ENCODE measurements around the gene PRTN3. TPM values are rescaled to one million over a fixed set of nuclear protein-coding genes. Genes with fewer than 3 reads are reported as not detected.
A peak's percentile ranks its signal among the peaks of the same experiment; 100 is the strongest.

PRTN3 gene
- total RNA-seq, 1 donor from 2014 or later, result not detected

DNA sequence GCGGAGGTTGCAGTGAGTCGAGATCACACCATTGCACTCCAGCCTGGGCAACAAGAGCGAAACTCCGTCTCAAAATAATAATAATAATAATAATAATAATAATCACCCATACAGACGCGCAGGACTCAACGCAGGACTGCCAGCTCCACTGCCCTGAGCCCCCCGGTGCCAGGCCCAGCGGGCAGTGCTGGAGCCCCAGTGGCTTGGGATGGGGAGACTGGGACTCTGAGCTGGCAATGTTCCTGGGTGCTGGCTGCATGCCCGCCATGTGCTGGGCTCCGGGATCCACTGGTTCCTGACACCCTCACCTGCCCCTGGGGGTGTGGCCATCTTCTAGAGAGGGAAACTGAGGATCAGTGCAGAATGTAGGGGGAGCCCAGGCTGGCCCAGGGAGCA, 13.5 kb upstream of the PRTN3 start:
- peaks cover 20% of the 10 kb centered on the region for H3K27me3 ChIP-seq
- no peaks in the 10 kb centered on the region for H3K36me3 ChIP-seq
- no peaks in the 10 kb centered on the region for H3K9me3 ChIP-seq
- H3K27ac ChIP-seq, result no peak overlapping the region
- intact Hi-C loops (cut with DNase I), result no loop called here
- DNase-seq (no peak), ATAC-seq (no peak)
- peaks cover 4% of the 10 kb centered on the region for H3K4me1 ChIP-seq
- H3K4me3 ChIP-seq, result no peak overlapping the region
- TF ChIP-seq, protein P1, sequence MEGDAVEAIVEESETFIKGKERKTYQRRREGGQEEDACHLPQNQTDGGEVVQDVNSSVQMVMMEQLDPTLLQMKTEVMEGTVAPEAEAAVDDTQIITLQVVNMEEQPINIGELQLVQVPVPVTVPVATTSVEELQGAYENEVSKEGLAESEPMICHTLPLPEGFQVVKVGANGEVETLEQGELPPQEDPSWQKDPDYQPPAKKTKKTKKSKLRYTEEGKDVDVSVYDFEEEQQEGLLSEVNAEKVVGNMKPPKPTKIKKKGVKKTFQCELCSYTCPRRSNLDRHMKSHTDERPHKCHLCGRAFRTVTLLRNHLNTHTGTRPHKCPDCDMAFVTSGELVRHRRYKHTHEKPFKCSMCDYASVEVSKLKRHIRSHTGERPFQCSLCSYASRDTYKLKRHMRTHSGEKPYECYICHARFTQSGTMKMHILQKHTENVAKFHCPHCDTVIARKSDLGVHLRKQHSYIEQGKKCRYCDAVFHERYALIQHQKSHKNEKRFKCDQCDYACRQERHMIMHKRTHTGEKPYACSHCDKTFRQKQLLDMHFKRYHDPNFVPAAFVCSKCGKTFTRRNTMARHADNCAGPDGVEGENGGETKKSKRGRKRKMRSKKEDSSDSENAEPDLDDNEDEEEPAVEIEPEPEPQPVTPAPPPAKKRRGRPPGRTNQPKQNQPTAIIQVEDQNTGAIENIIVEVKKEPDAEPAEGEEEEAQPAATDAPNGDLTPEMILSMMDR (IDR thresholded peaks at IDR 0.05), result no peak

DNA sequence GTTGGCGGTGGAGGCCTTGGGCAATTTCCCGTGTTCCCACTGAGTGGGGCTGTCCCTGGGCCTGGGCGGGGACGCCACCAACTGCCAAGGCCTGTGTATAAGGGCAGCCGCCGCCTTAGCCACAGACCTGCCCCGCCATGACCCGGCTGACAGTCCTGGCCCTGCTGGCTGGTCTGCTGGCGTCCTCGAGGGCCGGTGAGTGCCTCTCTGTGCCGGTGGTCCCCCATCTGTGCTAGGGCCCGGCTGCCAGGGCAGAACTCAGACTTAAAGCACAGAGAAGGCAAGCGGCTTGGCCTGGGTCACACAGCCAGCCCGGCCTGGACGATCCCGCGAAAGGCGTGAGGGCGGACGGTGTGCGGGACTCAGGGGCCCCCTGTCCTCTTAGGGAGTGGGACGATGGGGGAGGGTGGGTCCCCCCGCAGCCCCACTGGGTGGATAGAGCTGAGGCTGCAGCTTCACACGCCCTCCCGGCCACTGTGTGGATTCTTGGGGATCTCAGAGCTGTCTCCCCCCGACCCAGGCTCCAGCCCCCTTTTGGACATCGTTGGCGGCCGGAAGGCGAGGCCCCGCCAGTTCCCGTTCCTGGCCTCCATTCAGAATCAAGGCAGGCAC, 13.0 kb upstream of the PRTN3 start, which contains the start of gene AZU1:
TSS of gene AZU1 (plus strand) at position 128 of the 612 bp plus-strand sequence. CDS start at position 138, 10 bp downstream.
- peak; percentile 74 for DNase-seq
- no peak within 1 kb of the TSS for H3K27ac ChIP-seq

DNA sequence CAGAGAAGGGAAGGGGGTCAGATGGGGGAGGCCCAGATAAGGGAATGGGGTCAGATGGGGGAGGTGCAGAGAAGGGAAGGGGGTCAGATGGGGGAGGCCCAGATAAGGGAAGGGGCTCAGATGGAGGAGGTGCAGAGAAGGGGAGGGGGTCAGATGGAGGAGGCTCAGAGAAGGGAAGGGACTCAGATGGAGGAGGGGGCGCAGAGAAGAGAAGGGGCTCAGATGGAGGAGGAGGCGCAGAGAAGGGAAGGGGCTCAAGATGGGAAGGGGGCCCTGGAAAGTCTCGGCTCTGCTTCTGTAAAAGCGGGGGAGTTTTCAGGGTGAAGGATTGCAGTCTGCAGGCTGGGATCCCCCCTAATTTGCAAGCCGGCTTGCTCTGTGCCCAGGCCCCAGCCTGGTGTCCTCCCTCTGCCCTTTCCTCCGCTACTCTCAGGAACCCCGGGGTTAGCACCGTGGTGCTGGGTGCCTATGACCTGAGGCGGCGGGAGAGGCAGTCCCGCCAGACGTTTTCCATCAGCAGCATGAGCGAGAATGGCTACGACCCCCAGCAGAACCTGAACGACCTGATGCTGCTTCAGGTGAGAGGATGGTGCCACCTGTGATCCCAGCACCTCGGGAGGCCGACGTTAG, 11.6 kb upstream of the PRTN3 start:
- DNase-seq (no peak), ATAC-seq (no peak)
- Histone ChIP-seq H3K36me3 (no peaks in the 10 kb centered on the region), H3K4me1 (no peaks in the 10 kb centered on the region), H3K9me3 (no peaks in the 10 kb centered on the region), H3K27ac (no peak overlapping the region), H3K27me3 (peaks cover 5% of the 10 kb centered on the region), H3K4me3 (no peak overlapping the region)
- TF ChIP-seq, protein P1 (IDR thresholded peaks at IDR 0.05), result no peak
- intact Hi-C loops (cut with DNase I), result no loop called here

More for the DNA sequence above, 13.0 kb upstream of the PRTN3 start, which contains the start of gene AZU1:
- TF ChIP-seq, protein P1 (IDR thresholded peaks at IDR 0.05), result no peak
- Histone ChIP-seq H3K36me3 (no peaks in the 10 kb centered on the region), H3K27me3 (peaks cover 15% of the 10 kb centered on the region), H3K9me3 (no peaks in the 10 kb centered on the region), H3K4me3 (no peak within 1 kb of the TSS), H3K4me1 (peaks cover 4% of the 10 kb centered on the region)
- intact Hi-C loops (cut with DNase I), result no loop called here
- peak; percentile 77 for ATAC-seq

DNA sequence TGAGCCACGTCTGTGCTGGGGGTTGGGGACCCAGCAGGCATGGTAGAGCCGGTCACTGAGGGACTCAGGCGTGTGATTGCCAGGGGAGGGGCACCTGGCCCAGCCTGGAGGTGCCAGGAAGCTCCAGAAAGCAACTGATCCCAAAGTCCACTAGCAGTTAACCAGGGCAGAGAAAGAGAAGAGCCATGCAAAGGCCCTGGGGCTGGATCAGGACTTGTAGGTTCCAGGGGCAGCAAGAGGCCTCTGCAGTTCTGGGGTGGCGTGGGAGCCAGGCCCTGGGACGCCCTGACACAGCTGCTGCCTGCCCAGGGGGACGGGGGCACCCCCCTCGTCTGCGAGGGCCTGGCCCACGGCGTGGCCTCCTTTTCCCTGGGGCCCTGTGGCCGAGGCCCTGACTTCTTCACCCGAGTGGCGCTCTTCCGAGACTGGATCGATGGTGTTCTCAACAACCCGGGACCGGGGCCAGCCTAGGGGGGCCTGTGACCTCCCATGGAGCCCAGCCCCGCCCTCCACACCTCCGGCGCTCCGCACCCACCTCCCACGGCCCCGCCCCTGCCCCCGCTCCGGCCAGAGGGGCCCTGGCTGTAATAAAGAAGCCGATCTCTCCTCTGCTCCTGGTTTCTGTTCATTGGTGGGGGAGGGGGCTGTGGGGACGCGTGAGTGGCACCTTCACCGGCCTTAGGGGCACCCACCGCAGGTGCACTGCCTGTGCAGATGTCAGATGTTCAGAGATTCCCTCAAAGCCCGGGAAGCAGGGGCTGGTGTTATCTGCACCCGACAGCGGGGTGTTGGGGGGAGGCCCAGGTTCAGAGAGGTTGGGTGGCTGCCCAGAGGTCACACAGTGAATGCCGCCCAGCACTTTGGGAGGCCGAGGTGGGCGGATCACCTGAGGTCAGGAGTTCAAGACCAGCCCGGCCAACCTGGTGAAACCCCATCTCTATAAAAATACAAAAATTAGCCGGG, 9.1 kb upstream of the PRTN3 start:
- ATAC-seq (no peak), DNase-seq (no peak)
- H3K9me3 ChIP-seq, result no peaks in the 10 kb centered on the region
- TF ChIP-seq, protein P1 (IDR thresholded peaks at IDR 0.05), result no peak
- peaks cover 11% of the 10 kb centered on the region for H3K27me3 ChIP-seq
- no peak overlapping the region for H3K27ac ChIP-seq
- H3K4me1 ChIP-seq, result no peaks in the 10 kb centered on the region
- H3K36me3 ChIP-seq, result no peaks in the 10 kb centered on the region
- H3K4me3 ChIP-seq, result no peak overlapping the region
- intact Hi-C loops (cut with DNase I), result no loop called here

DNA sequence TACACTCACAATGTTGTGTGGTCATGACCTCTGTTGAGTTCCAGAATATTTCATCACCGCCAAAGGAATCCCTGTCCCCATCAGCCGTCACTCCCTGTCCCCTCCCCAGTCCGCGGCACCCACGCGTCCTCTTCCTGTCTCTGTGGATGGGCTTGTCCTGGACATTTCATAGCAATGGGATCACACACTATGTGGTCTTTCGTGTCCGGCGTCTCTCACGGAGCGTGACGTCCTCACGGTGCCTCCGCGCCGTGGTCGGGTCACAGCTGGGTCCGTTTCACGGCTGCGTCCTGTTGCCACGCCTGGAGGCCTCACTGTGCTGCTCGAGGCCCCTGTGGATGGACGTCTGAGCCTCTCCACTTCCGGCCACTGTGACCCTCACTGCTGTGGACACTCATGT, 6.6 kb upstream of the PRTN3 start:
- intact Hi-C loops (cut with DNase I), result no loop called here
- H3K4me1 ChIP-seq, result no peaks in the 10 kb centered on the region
- DNase-seq, result no peak
- H3K36me3 ChIP-seq, result no peaks in the 10 kb centered on the region
- H3K9me3 ChIP-seq, result no peaks in the 10 kb centered on the region
- ATAC-seq, result no peak
- TF ChIP-seq, protein P1 (IDR thresholded peaks at IDR 0.05), result no peak
- peaks cover 25% of the 10 kb centered on the region for H3K27me3 ChIP-seq
- no peak overlapping the region for H3K4me3 ChIP-seq
- H3K27ac ChIP-seq, result no peak overlapping the region

Data from upper lobe of right lung (tissue), 1 donor.